GM19035 (cell line): Measurements from ENCODE around the gene EN1.
A peak's percentile ranks its signal among the peaks of the same experiment; 100 is the strongest.

Experiments used
- ATAC-seq: cut with Tn5 transposase; IDR thresholded peaks from one replicate; pipeline ENCODE4 v1.9.1; 2021; ENCODE audit not compliant: unreplicated experiment

Gene EN1

GRCh38 chr2:118856330-118856977 lies 9.0 kb upstream of the EN1 start:
- ATAC-seq, result no peak

- peak; percentile 87 for ATAC-seq
These were observed 8.2 kb upstream of the EN1 start for GRCh38 chr2:118855451-118856279.

GRCh38 chr2:118854507-118855345 lies 7.3 kb upstream of the EN1 start:
- ATAC-seq, result no peak

GRCh38 chr2:118853651-118854291 lies 6.3 kb upstream of the EN1 start:
- no peak for ATAC-seq

GRCh38 chr2:118853129-118853640 lies 5.7 kb upstream of the EN1 start:
- ATAC-seq, result no peak

GRCh38 chr2:118852605-118853128 lies 5.2 kb upstream of the EN1 start:
- no peak for ATAC-seq

- no peak for ATAC-seq
These were observed 4.2 kb upstream of the EN1 start for GRCh38 chr2:118851650-118852049.

GRCh38 chr2:118850901-118851415 lies 3.5 kb upstream of the EN1 start:
- no peak for ATAC-seq

GRCh38 chr2:118850168-118850900 lies 2.9 kb upstream of the EN1 start:
- no peak for ATAC-seq

GRCh38 chr2:118849226-118850167 lies 2.0 kb upstream of the EN1 start:
- no peak for ATAC-seq

GRCh38 chr2:118848381-118849225 lies 1.2 kb upstream of the EN1 start:
- ATAC-seq, result no peak

GRCh38 chr2:118847762-118848172 lies 319 bp upstream of the EN1 start:
- no peak for ATAC-seq

GRCh38 chr2:118846442-118846952 lies 951 bp downstream of the EN1 start:
- no peak for ATAC-seq

- no peak for ATAC-seq
These were observed 1.7 kb downstream of the EN1 start for GRCh38 chr2:118845522-118846441.

GRCh38 chr2:118845005-118845521 lies 2.4 kb downstream of the EN1 start:
- no peak for ATAC-seq
